ENCODE results near the gene AMMECR1L. TPM values are rescaled to one million over a fixed set of nuclear protein-coding genes. Genes with fewer than 3 reads are reported as not detected.
"Not testable (repeated sequence)": the region's sequence is repeated elsewhere in the genome, so short reads cannot be mapped to it uniquely, and the experiment has no call there.

The AMMECR1L gene
- 15.3 and 15.4 TPM in 2 replicates for polyA plus RNA-seq (2011; rRNA removed)
- 21.1 TPM in 2 replicates for polyA minus RNA-seq (2011; rRNA and poly(A)+ RNA removed)

- H3K27me3 ChIP-seq (ENCODE audit: control insufficient read depth, insufficient read depth, low read length); H3K9me3 ChIP-seq (ENCODE audit: control insufficient read depth, insufficient read depth, low read length); CTCF ChIA-PET; DNase-seq (ENCODE audit: low read depth, low spot score): not testable (repeated sequence)
- H3K27ac ChIP-seq (ENCODE audit: low read depth, low read length) = peak within 1 kb of the TSS; percentile 93
- POLR2A ChIA-PET = interaction anchor here (0.5 kb wide), 1 partner anchor 271 kb away, joined by 6 read pairs; no protein-coding TSS in a partner anchor
- H3K4me3 ChIP-seq (ENCODE audit: low read depth, low read length) = peak within 1 kb of the TSS; percentile 71
These were observed at the start of gene AMMECR1L for GRCh38 chr2:127885780-127886592. AMMECR1L (minus strand) TSS chr2:127885956; CDS start chr2:127874234, 11,722 bp downstream.

DNA sequence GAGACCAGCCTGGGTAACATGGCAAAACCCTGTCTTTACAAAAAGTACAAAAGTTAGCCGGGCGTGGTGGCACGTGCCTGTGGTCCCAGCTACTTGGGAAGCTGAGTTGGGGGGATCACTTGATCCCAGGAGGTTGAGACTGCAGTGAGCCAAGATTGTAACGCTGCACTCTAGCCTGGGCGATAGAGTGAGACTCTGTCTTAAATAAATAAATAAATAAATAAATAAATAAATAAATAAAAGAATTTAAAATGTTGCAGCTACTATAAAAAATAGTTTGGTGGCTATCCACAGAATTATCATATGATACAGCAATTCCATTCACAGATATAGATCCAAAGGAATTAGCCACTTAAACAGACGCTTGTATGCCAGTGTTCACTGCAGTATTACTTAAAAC, 49.6 kb upstream of the AMMECR1L start:
- no peak overlapping the region for H3K27ac ChIP-seq (ENCODE audit: low read depth, low read length)
- no peaks in the 10 kb centered on the region for H3K9me3 ChIP-seq (ENCODE audit: control insufficient read depth, insufficient read depth, low read length)
- no peak overlapping the region for H3K4me3 ChIP-seq (ENCODE audit: low read depth, low read length)
- ChIA-PET CTCF (no interaction called here), POLR2A (no interaction called here)
- TF ChIP-seq, protein P1, sequence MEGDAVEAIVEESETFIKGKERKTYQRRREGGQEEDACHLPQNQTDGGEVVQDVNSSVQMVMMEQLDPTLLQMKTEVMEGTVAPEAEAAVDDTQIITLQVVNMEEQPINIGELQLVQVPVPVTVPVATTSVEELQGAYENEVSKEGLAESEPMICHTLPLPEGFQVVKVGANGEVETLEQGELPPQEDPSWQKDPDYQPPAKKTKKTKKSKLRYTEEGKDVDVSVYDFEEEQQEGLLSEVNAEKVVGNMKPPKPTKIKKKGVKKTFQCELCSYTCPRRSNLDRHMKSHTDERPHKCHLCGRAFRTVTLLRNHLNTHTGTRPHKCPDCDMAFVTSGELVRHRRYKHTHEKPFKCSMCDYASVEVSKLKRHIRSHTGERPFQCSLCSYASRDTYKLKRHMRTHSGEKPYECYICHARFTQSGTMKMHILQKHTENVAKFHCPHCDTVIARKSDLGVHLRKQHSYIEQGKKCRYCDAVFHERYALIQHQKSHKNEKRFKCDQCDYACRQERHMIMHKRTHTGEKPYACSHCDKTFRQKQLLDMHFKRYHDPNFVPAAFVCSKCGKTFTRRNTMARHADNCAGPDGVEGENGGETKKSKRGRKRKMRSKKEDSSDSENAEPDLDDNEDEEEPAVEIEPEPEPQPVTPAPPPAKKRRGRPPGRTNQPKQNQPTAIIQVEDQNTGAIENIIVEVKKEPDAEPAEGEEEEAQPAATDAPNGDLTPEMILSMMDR (IDR thresholded peaks at IDR 0.05; ENCODE audit: low read depth, low read length) = no peak
- H3K27me3 ChIP-seq (ENCODE audit: control insufficient read depth, insufficient read depth, low read length) = no peaks in the 10 kb centered on the region
- no peak for DNase-seq (ENCODE audit: low read depth, low spot score)

GRCh38 chr2:127932199-127932876, 46.6 kb upstream of the AMMECR1L start:
- TF ChIP-seq, protein P1 (IDR thresholded peaks at IDR 0.05; ENCODE audit: low read depth, low read length) = no peak
- Histone ChIP-seq H3K4me3 (ENCODE audit: low read depth, low read length) (no peak overlapping the region), H3K27ac (ENCODE audit: low read depth, low read length) (no peak overlapping the region), H3K27me3 (ENCODE audit: control insufficient read depth, insufficient read depth, low read length) (no peaks in the 10 kb centered on the region), H3K9me3 (ENCODE audit: control insufficient read depth, insufficient read depth, low read length) (no peaks in the 10 kb centered on the region)
- CTCF ChIA-PET = no interaction called here
- no peak for DNase-seq (ENCODE audit: low read depth, low spot score)
- POLR2A ChIA-PET = interaction anchor here (0.5 kb wide), 1 partner anchor 149 kb away, joined by 4 read pairs; no protein-coding TSS in a partner anchor

DNA sequence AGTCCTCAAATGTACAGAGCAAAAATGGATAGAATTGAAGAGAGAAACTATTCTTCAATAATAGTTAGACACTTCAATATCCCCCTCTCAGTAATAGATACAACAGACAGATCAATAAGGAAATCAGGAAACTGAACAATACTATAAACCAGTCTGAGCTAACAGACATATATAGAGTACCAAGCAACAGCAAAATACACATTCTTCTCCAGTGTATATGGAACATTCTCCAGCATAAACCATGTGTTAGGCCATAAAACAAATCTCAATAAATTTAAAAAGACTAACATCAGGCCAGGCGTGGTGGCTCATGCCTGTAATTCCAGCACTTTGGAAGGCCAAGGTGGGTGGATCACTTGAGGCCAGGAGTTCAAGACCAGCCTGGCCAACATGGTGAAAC, 43.7 kb upstream of the AMMECR1L start:
- TF ChIP-seq, protein P1 (IDR thresholded peaks at IDR 0.05; ENCODE audit: low read depth, low read length) = no peak
- Histone ChIP-seq H3K27ac (ENCODE audit: low read depth, low read length) (no peak overlapping the region), H3K9me3 (ENCODE audit: control insufficient read depth, insufficient read depth, low read length) (no peaks in the 10 kb centered on the region), H3K4me3 (ENCODE audit: low read depth, low read length) (no peak overlapping the region), H3K27me3 (ENCODE audit: control insufficient read depth, insufficient read depth, low read length) (no peaks in the 10 kb centered on the region)
- ChIA-PET POLR2A (no interaction called here), CTCF (no interaction called here)
- no peak for DNase-seq (ENCODE audit: low read depth, low spot score)

- ChIA-PET CTCF (interaction anchor here (0.7 kb wide), 2 partner anchors 277 to 336 kb away, joined by 4 to 5 read pairs; no protein-coding TSS in a partner anchor), POLR2A (no interaction called here)
- Histone ChIP-seq H3K27me3 (ENCODE audit: control insufficient read depth, insufficient read depth, low read length) (no peaks in the 10 kb centered on the region), H3K27ac (ENCODE audit: low read depth, low read length) (no peak overlapping the region), H3K4me3 (ENCODE audit: low read depth, low read length) (no peak overlapping the region), H3K9me3 (ENCODE audit: control insufficient read depth, insufficient read depth, low read length) (no peaks in the 10 kb centered on the region)
- no peak for DNase-seq (ENCODE audit: low read depth, low spot score)
- TF ChIP-seq, protein P1 (IDR thresholded peaks at IDR 0.05; ENCODE audit: low read depth, low read length) = no peak
These were observed 41.6 kb upstream of the AMMECR1L start for GRCh38 chr2:127927384-127927783.

Measured in AG04450 (cell line).